GM18858 (cell line): ENCODE measurements around the gene USP49.

Experiments used
- ATAC-seq: cut with Tn5 transposase; IDR thresholded peaks from one replicate; pipeline ENCODE4 v1.9.1; 2021; ENCODE audit not compliant: unreplicated experiment

Gene USP49

GRCh38 chr6:41759905-41760579 is 135.1 kb downstream of the USP49 start:
- ATAC-seq, result no peak

GRCh38 chr6:41759106-41759904 is 135.9 kb downstream of the USP49 start:
- no peak for ATAC-seq

- ATAC-seq, result no peak
These were observed 136.5 kb downstream of the USP49 start for GRCh38 chr6:41758641-41759035.

GRCh38 chr6:41757931-41758640 is 137.1 kb downstream of the USP49 start:
- no peak for ATAC-seq

- no peak for ATAC-seq
These were observed 137.9 kb downstream of the USP49 start for GRCh38 chr6:41757271-41757670.

- no peak for ATAC-seq
These were observed 138.8 kb downstream of the USP49 start for GRCh38 chr6:41756354-41756753.

GRCh38 chr6:41755895-41756294 is 139.3 kb downstream of the USP49 start:
- ATAC-seq, result no peak

GRCh38 chr6:41750374-41750773 is 144.8 kb downstream of the USP49 start:
- no peak for ATAC-seq

- no peak for ATAC-seq
These were observed 146.6 kb downstream of the USP49 start for GRCh38 chr6:41748542-41748941.

GRCh38 chr6:41748102-41748477 is 147.1 kb downstream of the USP49 start:
- ATAC-seq, result no peak

- ATAC-seq, result no peak
These were observed 147.7 kb downstream of the USP49 start, which contains the start of gene PGC for GRCh38 chr6:41747256-41748101. Gene PGC, minus strand, starts transcription at chr6:41747397. Its CDS starts 63 bp downstream, at chr6:41747334.

GRCh38 chr6:41746107-41746506 is 149.1 kb downstream of the USP49 start:
- ATAC-seq, result no peak

GRCh38 chr6:41744236-41744787 is 150.9 kb downstream of the USP49 start:
- no peak for ATAC-seq

GRCh38 chr6:41743406-41744235 is 151.6 kb downstream of the USP49 start:
- no peak for ATAC-seq

- ATAC-seq, result no peak
These were observed 153.3 kb downstream of the USP49 start for GRCh38 chr6:41741625-41742490.

GRCh38 chr6:41740366-41741162 is 154.6 kb downstream of the USP49 start:
- no peak for ATAC-seq
